PC-3 (cell line): ENCODE measurements around the gene EFCAB11. TPM values are rescaled to one million over a fixed set of nuclear protein-coding genes. Genes with fewer than 3 reads are reported as not detected.

Experiments
- ATAC-seq: fragments of 200-7000 bp; cut with Tn5 transposase; 2 replicates; pipeline ENCODE4 v1.9.1; 2020; ENCODE audit warnings: mild to moderate bottlenecking, moderate library complexity
- BruUV-seq: library from RNA; stranded (reverse); fragments of 400-500 nt; replicated peaks from 2 replicates; lab custom pipeline; 2021; lab: Mats Ljungman, UMichigan
- CTCF ChIA-PET: fragments of 300-600 bp; sonication (Branson Sonifier 250); formaldehyde crosslinking; loops from one replicate; lab custom pipeline; 2022; ENCODE audit warnings: antibody characterized with exemption; lab: Charles Lee
- POLR2A ChIA-PET: fragments of 300-600 bp; sonication (Branson Sonifier 250); formaldehyde crosslinking; loops from one replicate; lab custom pipeline; 2022; ENCODE audit warnings: antibody characterized with exemption; ENCODE audit not compliant: unreplicated experiment; lab: Charles Lee
- DNase-seq: peaks from one replicate; pipeline ENCODE4 v3.0.0-alpha.2; 2015
- H2AFZ ChIP-seq: fragments of 300-600 bp; sonication (generic); 2 replicates; pipeline ENCODE4 v1.6.0; 2016; ENCODE audit warnings: antibody characterized with exemption, low read length
- H3F3A ChIP-seq: fragments of 300-600 bp; sonication (generic); one replicate; pipeline ENCODE4 v1.6.0; 2017; ENCODE audit warnings: antibody characterized with exemption, low read length, control low read depth, mild to moderate bottlenecking; ENCODE audit not compliant: unreplicated experiment
- H3K27ac ChIP-seq: fragments of 300-600 bp; sonication (generic); 2 replicates; pipeline ENCODE4 v1.5.1; 2016; ENCODE audit warnings: mild to moderate bottlenecking, low read length
- H3K27me3 ChIP-seq: fragments of 300-600 bp; sonication (generic); 2 replicates; pipeline ENCODE4 v1.6.1; 2016; ENCODE audit warnings: low read length, mixed read lengths
- H3K36me3 ChIP-seq: fragments of 300-600 bp; sonication (generic); 2 replicates; pipeline ENCODE4 v1.6.1; 2016; ENCODE audit warnings: low read depth, mixed run types, low read length, mixed read lengths
- H3K4me1 ChIP-seq: fragments of 300-600 bp; sonication (generic); 2 replicates; pipeline ENCODE4 v1.5.1; 2016; ENCODE audit warnings: low read length; ENCODE audit not compliant: insufficient read depth
- H3K4me2 ChIP-seq: fragments of 300-600 bp; sonication (generic); 2 replicates; pipeline ENCODE4 v1.6.0; 2016; ENCODE audit warnings: low read length
- H3K4me3 ChIP-seq: fragments of 300-600 bp; sonication (generic); 2 replicates; pipeline ENCODE4 v1.5.1; 2016; ENCODE audit warnings: mild to moderate bottlenecking, low read length, mixed read lengths
- H3K79me2 ChIP-seq: fragments of 300-600 bp; sonication (generic); 2 replicates; pipeline ENCODE4 v1.6.1; 2017; ENCODE audit warnings: low read length, mixed read lengths
- H3K9ac ChIP-seq: fragments of 300-600 bp; sonication (generic); 2 replicates; pipeline ENCODE4 v1.6.0; 2016; ENCODE audit warnings: mild to moderate bottlenecking, low read length
- H3K9me2 ChIP-seq: fragments of 300-600 bp; sonication (generic); replicated peaks from 2 replicates; pipeline ENCODE4 v1.6.1; 2016; ENCODE audit warnings: mixed run types, low read length, mixed read lengths
- H3K9me3 ChIP-seq: fragments of 300-600 bp; sonication (generic); 2 replicates; pipeline ENCODE4 v1.6.1; 2016; ENCODE audit warnings: low read length, mixed read lengths
- H4K20me1 ChIP-seq: fragments of 300-600 bp; sonication (generic); 2 replicates; pipeline ENCODE4 v1.6.1; 2016; ENCODE audit warnings: low read length, mixed read lengths
- CTCF ChIP-seq: fragments of 300-600 bp; sonication (generic); conservative IDR thresholded peaks from 2 replicates; pipeline ENCODE4 v1.5.1; 2017; ENCODE audit warnings: antibody characterized with exemption, low read depth, mild to moderate bottlenecking, low read length
- EZH2 ChIP-seq: fragments of 300-600 bp; sonication (generic); IDR thresholded peaks from one replicate; pipeline ENCODE4 v1.6.1; 2017; ENCODE audit warnings: antibody characterized with exemption, mild to moderate bottlenecking, low read length; ENCODE audit not compliant: unreplicated experiment
- EZH2phosphoT487 ChIP-seq: fragments of 300-600 bp; sonication (generic); IDR thresholded peaks from 2 replicates; pipeline ENCODE4 v1.6.1; 2018; ENCODE audit warnings: mild to moderate bottlenecking, antibody characterized with exemption, low read length, borderline replicate concordance
- intact Hi-C: fragments of 100-400 bp; cut with micrococcal nuclease; formaldehyde crosslinking; loops from 2 replicates; pipeline ENCODE4 v1.9.0; 2023
- total RNA-seq: library from RNA; depleted of rRNA; stranded (reverse); fragments of >200 nt; gene quantifications from 2 replicates; pipeline ENCODE4 v1.2.3, GENCODE V29; 2014

EFCAB11 gene
- total RNA-seq, 1 experiment from 2014 or later = 7.0 TPM

GRCh38 chr14:89908712-89909450, 45.6 kb downstream of the EFCAB11 start:
- Histone ChIP-seq H3K4me1 (peaks cover 23% of the 10 kb centered on the region), H4K20me1 (no peaks in the 10 kb centered on the region), H3K79me2 (no peaks in the 10 kb centered on the region), H3K4me2 (no peak overlapping the region), H3K9me2 (no peaks in the 10 kb centered on the region), H3K27me3 (no peaks in the 10 kb centered on the region), H3K36me3 (no peaks in the 10 kb centered on the region), H3K9me3 (no peaks in the 10 kb centered on the region), H3K27ac (no peak overlapping the region), H3K4me3 (no peak overlapping the region), H2AFZ (no peak overlapping the region), H3F3A (no peaks in the 10 kb centered on the region), H3K9ac (no peak overlapping the region)
- ChIA-PET CTCF (no interaction called here), POLR2A (no interaction called here)
- TF ChIP-seq EZH2 = no peak
- TF ChIP-seq CTCF = no peak
- TF ChIP-seq EZH2phosphoT487 = no peak
- intact Hi-C loops = no loop called here
- no TSS peak for BruUV-seq
- DNase-seq (no peak), ATAC-seq (no peak)

GRCh38 chr14:89907655-89908054, 46.9 kb downstream of the EFCAB11 start:
- ATAC-seq (no peak), DNase-seq (no peak)
- Histone ChIP-seq H3K9me2 (no peaks in the 10 kb centered on the region), H3K4me1 (peaks cover 15% of the 10 kb centered on the region), H3K36me3 (no peaks in the 10 kb centered on the region), H3K79me2 (no peaks in the 10 kb centered on the region), H3K27me3 (no peaks in the 10 kb centered on the region), H3K4me3 (no peak overlapping the region), H4K20me1 (no peaks in the 10 kb centered on the region), H3F3A (no peaks in the 10 kb centered on the region), H3K9ac (no peak overlapping the region), H3K9me3 (no peaks in the 10 kb centered on the region), H3K27ac (no peak overlapping the region), H2AFZ (no peak overlapping the region), H3K4me2 (no peak overlapping the region)
- no peak for TF ChIP-seq EZH2
- no peak for TF ChIP-seq EZH2phosphoT487
- no peak for TF ChIP-seq CTCF
- POLR2A ChIA-PET = no interaction called here
- no TSS peak for BruUV-seq
- intact Hi-C loops = no loop called here
- CTCF ChIA-PET = no interaction called here

GRCh38 chr14:89906000-89906399, 48.5 kb downstream of the EFCAB11 start:
- Histone ChIP-seq H3K9me3 (no peaks in the 10 kb centered on the region), H3K4me2 (no peak overlapping the region), H3K9ac (no peak overlapping the region), H3K27ac (no peak overlapping the region), H3K4me1 (peaks cover 5% of the 10 kb centered on the region), H3K36me3 (no peaks in the 10 kb centered on the region), H3F3A (no peaks in the 10 kb centered on the region), H3K79me2 (no peaks in the 10 kb centered on the region), H2AFZ (no peak overlapping the region), H3K4me3 (no peak overlapping the region), H3K27me3 (no peaks in the 10 kb centered on the region), H4K20me1 (no peaks in the 10 kb centered on the region), H3K9me2 (no peaks in the 10 kb centered on the region)
- POLR2A ChIA-PET = no interaction called here
- no peak for ATAC-seq
- DNase-seq = no peak
- intact Hi-C loops = no loop called here
- TF ChIP-seq EZH2phosphoT487 (no peak), EZH2 (no peak), CTCF (no peak)
- CTCF ChIA-PET = no interaction called here
- no TSS peak for BruUV-seq
